Hepatocyte (in vitro differentiated cells): ENCODE measurements around the gene SLCO2B1. TPM values are rescaled to one million over a fixed set of nuclear protein-coding genes. Genes with fewer than 3 reads are reported as not detected.

Source experiments
- DNase-seq: peaks from one replicate; pipeline ENCODE4 v3.0.0-alpha.2; 2016; ENCODE audit warnings: low spot score
- H2AFZ ChIP-seq: fragments of 200-600 bp; sonication (generic); 2 replicates; pipeline ENCODE4 v1.6.0; 2016; ENCODE audit warnings: antibody characterized with exemption, mild to moderate bottlenecking
- H3K27ac ChIP-seq: fragments of 200-600 bp; sonication (generic); 2 replicates; pipeline ENCODE4 v1.5.1; 2016; ENCODE audit warnings: mild to moderate bottlenecking
- H3K27me3 ChIP-seq: fragments of 200-600 bp; sonication (generic); 2 replicates; pipeline ENCODE4 v1.6.1; 2016
- H3K36me3 ChIP-seq: fragments of 200-600 bp; sonication (generic); replicated peaks from 2 replicates; pipeline ENCODE4 v1.5.1; 2016; ENCODE audit warnings: low read depth; ENCODE audit not compliant: insufficient read depth
- H3K4me1 ChIP-seq: fragments of 200-600 bp; sonication (generic); 2 replicates; pipeline ENCODE4 v1.5.1; 2016; ENCODE audit warnings: mild to moderate bottlenecking, moderate library complexity; ENCODE audit not compliant: insufficient read depth
- H3K4me2 ChIP-seq: fragments of 200-600 bp; sonication (generic); 2 replicates; pipeline ENCODE4 v1.6.0; 2016
- H3K4me3 ChIP-seq: fragments of 200-600 bp; sonication (generic); 2 replicates; pipeline ENCODE4 v1.5.1; 2016; ENCODE audit warnings: mild to moderate bottlenecking
- H3K79me2 ChIP-seq: fragments of 200-600 bp; sonication (generic); 2 replicates; pipeline ENCODE4 v1.6.0; 2017; ENCODE audit warnings: mild to moderate bottlenecking
- H3K9me2 ChIP-seq: fragments of 200-600 bp; sonication (generic); replicated peaks from 2 replicates; pipeline ENCODE4 v1.6.0; 2017; ENCODE audit warnings: mild to moderate bottlenecking; ENCODE audit not compliant: insufficient read depth
- H3K9me3 ChIP-seq: fragments of 200-600 bp; sonication (generic); 2 replicates; pipeline ENCODE4 v1.5.1; 2016; ENCODE audit warnings: low read depth, mild to moderate bottlenecking
- H4K20me1 ChIP-seq: fragments of 200-600 bp; sonication (generic); 2 replicates; pipeline ENCODE4 v1.6.0; 2016; ENCODE audit warnings: mild to moderate bottlenecking; ENCODE audit not compliant: insufficient read depth, poor library complexity, severe bottlenecking
- CTCF ChIP-seq: fragments of 200-600 bp; sonication (generic); IDR thresholded peaks from 2 replicates; pipeline ENCODE4 v1.5.1; 2016; ENCODE audit warnings: antibody characterized with exemption, mild to moderate bottlenecking; ENCODE audit not compliant: poor library complexity
- EZH2 ChIP-seq: fragments of 200-600 bp; sonication (generic); IDR thresholded peaks from 2 replicates; pipeline ENCODE4 v1.6.1; 2016; ENCODE audit warnings: antibody characterized with exemption, mild to moderate bottlenecking, borderline replicate concordance
- EZH2phosphoT487 ChIP-seq: fragments of 200-600 bp; sonication (generic); IDR thresholded peaks from one replicate; pipeline ENCODE4 v1.6.1; 2018; ENCODE audit warnings: antibody characterized with exemption, mild to moderate bottlenecking, low read depth, moderate library complexity; ENCODE audit not compliant: unreplicated experiment, severe bottlenecking
- WGBS: methylation state at CpG from one replicate; pipeline ENCODE4 v1.1.6; 2016; ENCODE audit warnings: low lambda C conversion rate; ENCODE audit errors: missing lambda C conversion rate; 5-methylcytosine and 5-hydroxymethylcytosine counted together
- polyA plus RNA-seq: library from polyadenylated mRNA; unstranded; fragments of >200 nt; fragmentation: Nextera tagmentation; extraction: Ambion mirVana; gene quantifications from 2 replicates; pipeline ENCODE4 v1.2.1, GENCODE V29; 2016
- total RNA-seq: library from RNA; depleted of rRNA; stranded (reverse); fragments of >200 nt; gene quantifications from 2 replicates; pipeline ENCODE4 v1.2.3, GENCODE V29; 2014

Gene SLCO2B1
- total and polyA plus RNA-seq, 2 experiments from 2014 or later = 51.6 to 79.2 TPM

- Histone ChIP-seq H3K27me3 (no peaks in the 10 kb centered on the region), H3K4me2 (no peak overlapping the region), H3K4me1 (peaks cover 26% of the 10 kb centered on the region), H3K79me2 (peaks cover 3% of the 10 kb centered on the region), H3K27ac (no peak overlapping the region), H4K20me1 (no peaks in the 10 kb centered on the region), H3K9me2 (no peaks in the 10 kb centered on the region), H3K4me3 (no peak overlapping the region), H3K36me3 (no peaks in the 10 kb centered on the region), H3K9me3 (no peaks in the 10 kb centered on the region), H2AFZ (no peak overlapping the region)
- DNase-seq = no peak
- TF ChIP-seq CTCF = no peak
- no peak for TF ChIP-seq EZH2
- TF ChIP-seq EZH2phosphoT487 = no peak
- WGBS = 93% methylated on average over 7 of the region's 7 CpGs
Observed at GRCh38 chr11:75173336-75173735, 22.4 kb downstream of the SLCO2B1 start.

- Histone ChIP-seq H3K27ac (no peak overlapping the region), H3K4me1 (peaks cover 10% of the 10 kb centered on the region), H3K79me2 (peaks cover 3% of the 10 kb centered on the region), H3K4me2 (no peak overlapping the region), H3K27me3 (no peaks in the 10 kb centered on the region), H3K9me2 (no peaks in the 10 kb centered on the region), H2AFZ (no peak overlapping the region), H3K36me3 (no peaks in the 10 kb centered on the region), H3K9me3 (no peaks in the 10 kb centered on the region), H3K4me3 (no peak overlapping the region), H4K20me1 (no peaks in the 10 kb centered on the region)
- no peak for DNase-seq
- 51% methylated on average over 7 of the region's 7 CpGs for whole genome bisulfite sequencing
- no peak for TF ChIP-seq EZH2phosphoT487
- TF ChIP-seq CTCF = no peak
Observed at GRCh38 chr11:75174781-75175370, 24.0 kb downstream of the SLCO2B1 start.

GRCh38 chr11:75182664-75183063, 31.8 kb downstream of the SLCO2B1 start:
- no peak overlapping the region for H3K27ac ChIP-seq
- H3K9me3 ChIP-seq = no peaks in the 10 kb centered on the region
- WGBS = 58% methylated on average over 3 of the region's 3 CpGs
- DNase-seq = no peak
- no peaks in the 10 kb centered on the region for H3K27me3 ChIP-seq
- H2AFZ ChIP-seq = no peak overlapping the region
- H3K4me2 ChIP-seq = no peak overlapping the region
- no peak overlapping the region for H3K4me3 ChIP-seq
- H4K20me1 ChIP-seq = no peaks in the 10 kb centered on the region
- no peaks in the 10 kb centered on the region for H3K36me3 ChIP-seq
- no peaks in the 10 kb centered on the region for H3K79me2 ChIP-seq
- TF ChIP-seq EZH2phosphoT487 (no peak), EZH2 (no peak), CTCF (no peak)
- H3K9me2 ChIP-seq = no peaks in the 10 kb centered on the region
- no peaks in the 10 kb centered on the region for H3K4me1 ChIP-seq

- no peaks in the 10 kb centered on the region for H3K27me3 ChIP-seq
- H3K9me3 ChIP-seq = no peaks in the 10 kb centered on the region
- no peak overlapping the region for H2AFZ ChIP-seq
- H3K4me1 ChIP-seq = no peaks in the 10 kb centered on the region
- H3K27ac ChIP-seq = no peak overlapping the region
- DNase-seq = no peak
- no peaks in the 10 kb centered on the region for H3K36me3 ChIP-seq
- H3K79me2 ChIP-seq = no peaks in the 10 kb centered on the region
- TF ChIP-seq CTCF (no peak), EZH2phosphoT487 (no peak), EZH2 (no peak)
- WGBS = 93% methylated on average over 4 of the region's 4 CpGs
- H3K4me3 ChIP-seq = no peak overlapping the region
- H3K9me2 ChIP-seq = no peaks in the 10 kb centered on the region
- H4K20me1 ChIP-seq = no peaks in the 10 kb centered on the region
- H3K4me2 ChIP-seq = no peak overlapping the region
Observed at GRCh38 chr11:75184051-75184450, 33.1 kb downstream of the SLCO2B1 start.
